ENCODE results near the gene GFER. TPM values are rescaled to one million over a fixed set of nuclear protein-coding genes. Genes with fewer than 3 reads are reported as not detected.

Gene GFER
- polyA plus RNA-seq, 1 experiment = 15.8 TPM

DNA sequence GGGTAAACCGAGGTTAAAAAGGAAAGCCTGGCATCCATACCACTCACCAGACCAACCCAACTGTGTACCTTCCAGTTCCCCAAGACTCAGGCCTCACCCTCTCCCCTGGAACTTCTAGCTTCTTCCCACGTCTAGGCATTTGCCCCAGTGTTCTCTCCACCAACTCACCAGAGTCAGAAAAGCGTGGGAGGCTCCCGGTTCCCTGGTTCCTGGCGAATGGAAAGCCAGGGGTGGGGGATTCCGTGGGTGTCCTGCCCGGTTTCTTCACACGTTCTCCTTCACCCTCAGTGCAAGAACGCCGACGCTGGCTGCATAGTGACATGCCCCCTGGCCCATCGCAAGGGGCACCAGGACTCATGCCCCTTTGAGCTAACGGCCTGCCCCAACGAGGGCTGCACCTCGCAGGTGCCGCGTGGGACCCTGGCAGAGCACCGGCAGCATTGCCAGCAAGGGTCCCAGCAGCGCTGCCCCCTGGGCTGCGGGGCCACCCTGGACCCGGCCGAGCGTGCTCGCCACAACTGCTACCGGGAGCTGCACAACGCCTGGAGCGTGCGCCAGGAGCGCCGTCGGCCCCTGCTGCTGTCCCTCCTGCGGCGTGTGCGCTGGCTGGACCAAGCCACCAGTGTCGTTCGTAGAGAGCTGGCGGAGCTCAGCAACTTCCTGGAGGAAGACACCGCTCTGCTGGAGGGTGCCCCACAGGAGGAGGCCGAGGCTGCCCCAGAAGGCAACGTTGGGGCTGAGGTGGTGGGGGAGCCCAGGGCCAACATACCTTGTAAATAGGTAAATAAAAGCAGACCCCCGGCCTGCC, 15.6 kb upstream of the GFER start:
- H3K9me3 ChIP-seq (ENCODE audit: control insufficient read depth, insufficient read depth, low read length) = no peaks in the 10 kb centered on the region; the same call in 1 of the 2 replicates
- ChIA-PET CTCF (no interaction called here), POLR2A (no interaction called here)
- DNase-seq (ENCODE audit: low read depth, low spot score) = no peak
- TF ChIP-seq, protein P1, sequence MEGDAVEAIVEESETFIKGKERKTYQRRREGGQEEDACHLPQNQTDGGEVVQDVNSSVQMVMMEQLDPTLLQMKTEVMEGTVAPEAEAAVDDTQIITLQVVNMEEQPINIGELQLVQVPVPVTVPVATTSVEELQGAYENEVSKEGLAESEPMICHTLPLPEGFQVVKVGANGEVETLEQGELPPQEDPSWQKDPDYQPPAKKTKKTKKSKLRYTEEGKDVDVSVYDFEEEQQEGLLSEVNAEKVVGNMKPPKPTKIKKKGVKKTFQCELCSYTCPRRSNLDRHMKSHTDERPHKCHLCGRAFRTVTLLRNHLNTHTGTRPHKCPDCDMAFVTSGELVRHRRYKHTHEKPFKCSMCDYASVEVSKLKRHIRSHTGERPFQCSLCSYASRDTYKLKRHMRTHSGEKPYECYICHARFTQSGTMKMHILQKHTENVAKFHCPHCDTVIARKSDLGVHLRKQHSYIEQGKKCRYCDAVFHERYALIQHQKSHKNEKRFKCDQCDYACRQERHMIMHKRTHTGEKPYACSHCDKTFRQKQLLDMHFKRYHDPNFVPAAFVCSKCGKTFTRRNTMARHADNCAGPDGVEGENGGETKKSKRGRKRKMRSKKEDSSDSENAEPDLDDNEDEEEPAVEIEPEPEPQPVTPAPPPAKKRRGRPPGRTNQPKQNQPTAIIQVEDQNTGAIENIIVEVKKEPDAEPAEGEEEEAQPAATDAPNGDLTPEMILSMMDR (IDR thresholded peaks at IDR 0.05; ENCODE audit: low read depth, low read length) = no peak
- no peak overlapping the region for H3K4me3 ChIP-seq (ENCODE audit: low read depth, low read length)
- H3K27ac ChIP-seq (ENCODE audit: low read depth, low read length) = no peak overlapping the region
- H3K27me3 ChIP-seq (ENCODE audit: control insufficient read depth, insufficient read depth, low read length) = no peaks in the 10 kb centered on the region

DNA sequence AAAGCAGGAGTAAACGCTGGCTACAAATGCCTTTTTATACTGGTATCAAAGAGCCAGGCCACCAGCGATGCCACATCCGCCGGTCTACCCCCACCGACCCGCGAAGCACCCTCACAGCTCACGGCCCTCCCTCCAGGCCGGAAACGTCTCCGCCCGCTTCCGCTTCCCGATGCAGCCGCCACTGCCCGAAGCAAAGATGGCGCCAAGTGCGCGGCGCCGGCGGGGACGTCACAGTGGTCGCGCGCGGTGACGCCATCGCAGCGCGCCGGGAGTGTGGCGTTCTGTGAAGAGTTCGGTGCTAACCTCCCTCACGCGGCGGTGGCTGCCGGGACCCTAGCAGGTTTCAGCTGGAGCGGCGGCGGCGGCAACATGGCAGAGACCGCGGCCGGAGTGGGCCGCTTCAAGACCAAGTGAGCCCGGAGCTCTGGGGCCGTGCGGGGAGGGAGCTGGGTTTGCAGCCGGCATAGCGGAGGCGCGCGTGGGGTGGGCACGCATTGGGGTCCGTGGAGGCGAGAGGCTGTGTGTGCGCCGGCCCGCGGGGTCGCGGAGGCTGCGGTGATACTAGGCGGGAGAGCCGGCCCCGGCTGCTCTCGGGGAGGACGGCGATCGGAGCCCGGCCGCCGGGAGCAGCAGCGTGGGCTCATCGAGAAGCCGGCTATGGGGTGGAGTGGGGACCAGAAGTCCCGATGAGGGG, 12.1 kb upstream of the GFER start, which contains the start of gene TBL3:
TSS of gene TBL3 (plus strand) at position 258 of the 694 bp plus-strand sequence. CDS start at position 370, 112 bp downstream.
- H3K27ac ChIP-seq (ENCODE audit: low read depth, low read length) = peak within 1 kb of the TSS; percentile 92
- ChIA-PET CTCF (interaction anchor here (0.6 kb wide), 1 partner anchor 464 kb away, joined by 3 read pairs; no protein-coding TSS in a partner anchor), POLR2A (interaction anchor here (0.7 to 1.6 kb wide), 8 partner anchors 8 to 238 kb away, joined by 3 to 10 read pairs (median 4); partner anchors contain the start of genes BRICD5, GFER, NTHL1 and TRAF7)
- DNase-seq (ENCODE audit: low read depth, low spot score) = peak; percentile 83
- TF ChIP-seq, protein P1 (IDR thresholded peaks at IDR 0.05; ENCODE audit: low read depth, low read length) = no peak
- H3K27me3 ChIP-seq (ENCODE audit: control insufficient read depth, insufficient read depth, low read length) = no peaks in the 10 kb centered on the region
- H3K4me3 ChIP-seq (ENCODE audit: low read depth, low read length) = peak within 1 kb of the TSS; percentile 66
- no peaks in the 10 kb centered on the region; the same call in 1 of the 2 replicates for H3K9me3 ChIP-seq (ENCODE audit: control insufficient read depth, insufficient read depth, low read length)

DNA sequence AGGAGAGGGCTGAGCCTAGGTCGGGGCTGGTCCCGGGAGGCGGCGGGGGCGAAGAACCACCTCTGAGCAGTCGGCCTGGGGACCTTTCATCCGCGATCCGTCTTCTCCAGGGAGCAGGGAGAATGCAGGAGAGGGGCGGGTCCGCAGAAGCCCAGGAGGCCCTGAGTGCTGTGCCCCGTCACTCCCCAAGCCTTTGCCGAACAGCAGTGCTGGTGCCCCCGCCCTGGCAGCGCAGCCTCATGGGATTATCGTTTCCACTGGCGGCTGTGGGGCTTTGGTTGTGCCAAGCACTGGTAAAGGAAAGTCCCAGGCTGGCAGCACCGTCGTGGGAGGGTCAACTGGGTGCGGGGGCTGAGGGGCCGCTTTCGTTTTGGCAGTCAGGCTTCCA, 11.5 kb upstream of the GFER start:
- CTCF ChIA-PET = no interaction called here
- DNase-seq (ENCODE audit: low read depth, low spot score) = no peak
- Histone ChIP-seq H3K27me3 (ENCODE audit: control insufficient read depth, insufficient read depth, low read length) (no peaks in the 10 kb centered on the region), H3K27ac (ENCODE audit: low read depth, low read length) (no peak overlapping the region), H3K4me3 (ENCODE audit: low read depth, low read length) (peak overlapping the region; percentile 66), H3K9me3 (ENCODE audit: control insufficient read depth, insufficient read depth, low read length) (no peaks in the 10 kb centered on the region; the same call in 1 of the 2 replicates)
- TF ChIP-seq, protein P1 (IDR thresholded peaks at IDR 0.05; ENCODE audit: low read depth, low read length) = no peak
- POLR2A ChIA-PET = interaction anchor here (1.4 to 1.8 kb wide), 2 partner anchors 8 to 182 kb away, joined by 10 to 13 read pairs; partner anchors contain the start of genes RPS2 and TRAF7

DNA sequence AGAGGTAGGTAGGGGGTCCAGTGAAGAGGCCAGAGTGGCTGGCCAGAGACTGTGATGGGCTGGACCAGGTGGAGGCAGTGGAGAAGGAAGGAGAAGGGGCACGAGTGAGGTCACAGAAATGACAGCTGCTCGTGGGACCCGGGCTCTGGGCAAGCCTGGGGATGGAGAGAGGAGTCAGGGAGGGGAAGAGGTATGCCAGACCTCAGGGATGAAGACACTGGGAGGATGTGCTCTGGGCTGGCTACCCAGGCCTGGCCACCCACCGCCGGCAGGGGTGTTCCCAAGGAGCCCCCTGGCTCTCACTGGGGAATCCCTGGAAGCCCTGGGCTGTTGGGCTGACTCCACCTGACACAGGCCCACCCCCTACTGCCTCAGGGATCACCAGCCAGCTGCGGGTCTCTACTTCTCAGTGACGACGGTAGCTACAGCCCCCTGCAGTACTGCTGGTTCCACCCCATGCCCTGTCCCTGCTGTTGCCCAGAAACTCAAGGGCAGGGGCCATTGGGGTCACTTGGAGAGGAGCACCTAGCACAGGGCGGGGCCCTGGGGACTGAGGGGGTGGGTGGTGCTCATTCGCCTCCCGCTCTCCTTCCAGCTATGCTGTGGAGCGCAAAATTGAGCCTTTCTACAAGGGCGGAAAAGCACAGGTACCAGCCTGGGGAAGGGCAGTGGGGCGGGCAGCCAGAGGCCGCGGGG, 10.4 kb upstream of the GFER start:
- ChIA-PET CTCF (no interaction called here), POLR2A (interaction anchor here (1.8 kb wide), 1 partner anchor 9 kb away, joined by 13 read pairs; the partner anchor contains the start of gene RPS2)
- H3K9me3 ChIP-seq (ENCODE audit: control insufficient read depth, insufficient read depth, low read length) = peaks cover under 1% of the 10 kb centered on the region; the same call in 1 of the 2 replicates
- TF ChIP-seq, protein P1 (IDR thresholded peaks at IDR 0.05; ENCODE audit: low read depth, low read length) = no peak
- no peaks in the 10 kb centered on the region for H3K27me3 ChIP-seq (ENCODE audit: control insufficient read depth, insufficient read depth, low read length)
- no peak overlapping the region for H3K27ac ChIP-seq (ENCODE audit: low read depth, low read length)
- no peak for DNase-seq (ENCODE audit: low read depth, low spot score)
- H3K4me3 ChIP-seq (ENCODE audit: low read depth, low read length) = no peak overlapping the region

Measured in AG04450 (cell line).